Measurements from ENCODE around the gene RABGGTA. TPM values are rescaled to one million over a fixed set of nuclear protein-coding genes. Genes with fewer than 3 reads are reported as not detected.

The RABGGTA gene
- polyA plus RNA-seq, 2 of the 4 experiments (the other 2 are of a cell fraction) = 18.6 to 21.9 TPM

DNA sequence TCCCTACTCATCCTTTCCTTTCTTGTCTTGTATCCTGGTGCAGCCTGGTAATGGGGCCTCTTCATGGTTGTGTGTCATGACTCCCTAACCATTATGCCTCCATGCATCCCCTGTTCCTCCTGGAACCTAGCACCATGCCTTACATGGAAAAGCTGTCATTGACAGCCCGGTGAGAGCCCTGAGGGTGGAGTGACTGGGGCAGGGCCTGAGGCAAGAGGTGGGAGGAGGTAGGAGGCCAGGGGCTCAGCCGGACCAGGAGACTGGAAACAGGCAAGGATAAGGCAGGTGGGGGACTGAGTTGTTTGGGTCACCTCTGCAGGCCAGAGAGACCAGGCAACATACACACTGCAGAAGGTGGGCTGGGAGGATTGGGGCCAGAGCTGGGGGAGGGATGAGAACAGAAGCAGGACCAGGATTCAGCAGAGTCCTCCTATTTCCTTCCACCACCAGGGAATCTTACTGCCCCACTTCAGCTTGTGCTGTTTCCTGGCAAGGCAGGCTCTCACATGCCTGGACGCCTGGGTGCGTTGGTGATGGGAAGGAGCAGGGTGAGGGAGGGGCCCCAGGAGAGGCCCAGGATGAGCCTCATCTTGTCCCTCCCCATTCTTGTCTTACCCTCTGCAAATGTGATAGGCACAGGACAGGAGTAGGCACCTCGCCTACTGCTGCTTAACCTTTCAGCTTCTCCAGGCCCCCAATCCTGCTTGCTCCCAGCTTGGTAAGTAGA lies 38.3 kb upstream of the RABGGTA start, which contains the start of gene LTB4R2:
LTB4R2 (plus strand) TSS at position 603 of the 727 bp plus-strand sequence. CDS start 525 bp downstream, outside the sequence.
- DNase-seq (ENCODE audit: low read depth in 1 of 2, low spot score in 1 of 2) (no peak), FAIRE-seq (no peak), ATAC-seq (no peak)
- TF ChIP-seq RCOR1 (IDR thresholded peaks at IDR 0.05; ENCODE audit: low read depth, low read length) (no peak), EHMT2 (IDR thresholded peaks at IDR 0.05; ENCODE audit: low read depth) (no peak), HES2 (IDR thresholded peaks at IDR 0.05) (no peak)
- H3K27ac ChIP-seq = no peak within 1 kb of the TSS
- CTCF ChIA-PET = interaction anchor here (1.3 to 46.6 kb wide), 8 partner anchors 11 to 120 kb away, joined by 3 to 1142 read pairs (median 130); partner anchors contain the start of genes ADCY4, CBLN3, DHRS1 and KHNYN
- WGBS (ENCODE audit: missing lambda C conversion rate) = 90% methylated on average over 5 of the region's 5 CpGs
- H3K4me2 ChIP-seq = no peak within 1 kb of the TSS
- H3K9me3 ChIP-seq = no peaks in the 10 kb centered on the region
- peaks cover 16% of the 10 kb centered on the region for H3K4me1 ChIP-seq
- POLR2A ChIA-PET = no interaction called here
- no peak within 1 kb of the TSS for H3K4me3 ChIP-seq

GRCh38 chr14:24308342-24309124 lies 37.1 kb upstream of the RABGGTA start:
- WGBS (ENCODE audit: missing lambda C conversion rate) = 63% methylated on average over 7 of the region's 7 CpGs
- H3K9me3 ChIP-seq = no peaks in the 10 kb centered on the region
- H3K4me1 ChIP-seq = peaks cover 16% of the 10 kb centered on the region
- no peak for DNase-seq (ENCODE audit: low read depth in 1 of 2, low spot score in 1 of 2)
- POLR2A ChIA-PET = interaction anchor here (0.6 to 3.4 kb wide), 8 partner anchors 9 to 194 kb away, joined by 3 to 23 read pairs (median 7); partner anchors contain the start of genes CBLN3, CHMP4A, DCAF11 and DHRS1
- peak overlapping the region; percentile 55 for H3K4me2 ChIP-seq
- H3K27ac ChIP-seq = peak overlapping the region; percentile 29 to 75; a peak in 4 of 6 replicates
- FAIRE-seq = no peak
- ATAC-seq = peak; percentile 3 to 38; a peak in 3 of 6 replicates
- H3K4me3 ChIP-seq = no peak overlapping the region
- CTCF ChIA-PET = interaction anchor here (0.7 to 46.6 kb wide), 22 partner anchors 10 to 200 kb away, joined by 3 to 1142 read pairs (median 6); partner anchors contain the start of genes ADCY4, CBLN3, DHRS1 and EMC9
- no peak for TF ChIP-seq EP300 (IDR thresholded peaks at IDR 0.05)
- TF ChIP-seq CBX2 (IDR thresholded peaks at IDR 0.05; ENCODE audit: borderline replicate concordance, low read depth) = no peak
- TF ChIP-seq NR3C1 (IDR thresholded peaks at IDR 0.05) = no peak
- TF ChIP-seq, protein P1, sequence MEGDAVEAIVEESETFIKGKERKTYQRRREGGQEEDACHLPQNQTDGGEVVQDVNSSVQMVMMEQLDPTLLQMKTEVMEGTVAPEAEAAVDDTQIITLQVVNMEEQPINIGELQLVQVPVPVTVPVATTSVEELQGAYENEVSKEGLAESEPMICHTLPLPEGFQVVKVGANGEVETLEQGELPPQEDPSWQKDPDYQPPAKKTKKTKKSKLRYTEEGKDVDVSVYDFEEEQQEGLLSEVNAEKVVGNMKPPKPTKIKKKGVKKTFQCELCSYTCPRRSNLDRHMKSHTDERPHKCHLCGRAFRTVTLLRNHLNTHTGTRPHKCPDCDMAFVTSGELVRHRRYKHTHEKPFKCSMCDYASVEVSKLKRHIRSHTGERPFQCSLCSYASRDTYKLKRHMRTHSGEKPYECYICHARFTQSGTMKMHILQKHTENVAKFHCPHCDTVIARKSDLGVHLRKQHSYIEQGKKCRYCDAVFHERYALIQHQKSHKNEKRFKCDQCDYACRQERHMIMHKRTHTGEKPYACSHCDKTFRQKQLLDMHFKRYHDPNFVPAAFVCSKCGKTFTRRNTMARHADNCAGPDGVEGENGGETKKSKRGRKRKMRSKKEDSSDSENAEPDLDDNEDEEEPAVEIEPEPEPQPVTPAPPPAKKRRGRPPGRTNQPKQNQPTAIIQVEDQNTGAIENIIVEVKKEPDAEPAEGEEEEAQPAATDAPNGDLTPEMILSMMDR (IDR thresholded peaks at IDR 0.05) = peak; percentile 27; the same call in 1 of the 3 replicates

DNA sequence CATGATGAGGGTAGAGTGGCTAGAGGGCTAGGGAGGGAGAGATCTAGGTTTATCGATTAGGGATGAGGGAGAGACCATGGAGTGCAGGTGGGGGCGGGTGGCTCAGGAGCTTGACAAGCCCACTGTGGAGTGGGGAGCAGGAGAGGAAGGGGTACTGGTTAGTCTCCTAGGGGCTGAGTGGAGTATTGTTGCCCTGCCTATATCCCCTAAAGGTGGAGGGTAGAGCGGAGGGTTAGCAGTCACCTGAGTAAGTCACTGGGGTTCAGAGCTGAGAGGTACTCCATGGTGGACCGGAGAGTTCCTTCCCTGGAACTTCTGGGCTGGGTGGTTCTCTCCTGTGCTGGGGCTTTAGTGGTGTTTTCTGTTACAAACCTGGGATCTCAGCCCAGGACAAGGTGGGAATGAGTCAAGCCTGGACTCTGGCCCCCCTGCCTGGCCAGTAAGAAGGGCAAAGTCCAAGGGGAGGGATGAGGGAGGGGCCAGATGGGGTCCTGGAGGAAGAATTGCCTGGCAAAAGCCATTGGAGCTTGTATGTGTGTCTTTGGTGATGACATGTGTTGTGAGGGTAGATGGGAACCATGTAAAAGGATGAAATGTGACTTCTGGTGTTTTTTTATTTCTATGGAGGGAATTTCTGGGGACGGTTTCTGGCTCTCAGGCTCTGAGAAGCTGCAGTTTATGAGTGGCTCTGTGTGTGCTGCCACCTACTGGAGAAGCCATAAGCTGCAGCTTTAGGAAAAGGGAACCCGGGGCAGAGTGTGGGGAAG lies 36.4 kb upstream of the RABGGTA start, which contains the start of gene CIDEB:
CIDEB (minus strand) TSS at position 403 of the 767 bp plus-strand sequence; CDS start at position 284, 119 bp downstream.
- FAIRE-seq = peak; percentile 49
- WGBS (ENCODE audit: missing lambda C conversion rate) = 50% methylated on average over 6 of the region's 6 CpGs
- Histone ChIP-seq H3K4me3 (no peak within 1 kb of the TSS), H3K27ac (peak within 1 kb of the TSS; percentile 43 to 75; a peak in 4 of 6 replicates), H3K4me2 (peak within 1 kb of the TSS; percentile 55), H3K9me3 (no peaks in the 10 kb centered on the region), H3K4me1 (peaks cover 16% of the 10 kb centered on the region)
- peak; percentile 77 to 93 for ATAC-seq
- CTCF ChIA-PET = interaction anchor here (1.1 to 46.6 kb wide), 25 partner anchors 10 to 778 kb away, joined by 3 to 1142 read pairs (median 4); partner anchors contain the start of genes ADCY4, CBLN3, DHRS1 and EMC9
- peak; percentile 66 to 77 for DNase-seq (ENCODE audit: low read depth in 1 of 2, low spot score in 1 of 2)
- POLR2A ChIA-PET = interaction anchor here (0.6 to 3.4 kb wide), 8 partner anchors 8 to 193 kb away, joined by 3 to 23 read pairs (median 7); partner anchors contain the start of genes CBLN3, CHMP4A, DCAF11 and DHRS1
- TF ChIP-seq SMC3 (IDR thresholded peaks at IDR 0.05) = peak; percentile 53; the same call in 2 of the 3 replicates
- TF ChIP-seq FOSL2 (IDR thresholded peaks at IDR 0.05) = no peak
- TF ChIP-seq FOSL2 (CRISPR knock-in tag; IDR thresholded peaks at IDR 0.05) = peak; percentile 31; the same call in 1 of the 2 replicates
- peak; percentile 32 to 41; a peak in 3 of 5 replicates for TF ChIP-seq RAD21 (conservative IDR thresholded peaks at IDR 0.05 in 1 of 2, IDR thresholded peaks at IDR 0.05 in 1 of 2)
- TF ChIP-seq, protein P1 (IDR thresholded peaks at IDR 0.05) = peak; percentile 92
- TF ChIP-seq MAZ (IDR thresholded peaks at IDR 0.05; ENCODE audit: borderline replicate concordance, low read depth, low read length) = no peak
- no peak for TF ChIP-seq BCL3 (IDR thresholded peaks at IDR 0.05)
